ENCODE data around the gene RAD51B. TPM values are rescaled to one million over a fixed set of nuclear protein-coding genes. Genes with fewer than 3 reads are reported as not detected.
A peak's percentile ranks its signal among the peaks of the same experiment; 100 is the strongest.

The RAD51B gene
- polyA plus RNA-seq, 1 donor (not counting 4 experiments of a cell fraction or from before 2014, with no cell fraction given): 13.3 TPM

GRCh38 chr14:68389943-68390342 lies 570.4 kb downstream of the RAD51B start:
- peaks cover 4% of the 10 kb centered on the region for H3K4me1 ChIP-seq (ENCODE audit: control insufficient read depth, extremely low read depth, insufficient read depth, low read length)
- no peaks in the 10 kb centered on the region for H3K27me3 ChIP-seq (ENCODE audit: control insufficient read depth, extremely low read depth, insufficient read depth, low read length)
- dilution Hi-C loops (cut with MboI; ENCODE audit: extremely low pct_ligation_motif_present, low sequenced_read_pairs): no loop called here
- H3K9ac ChIP-seq (ENCODE audit: control insufficient read depth, extremely low read depth, insufficient read depth, low read length): no peak overlapping the region
- no peaks in the 10 kb centered on the region for H3K79me2 ChIP-seq (ENCODE audit: control insufficient read depth, insufficient read depth, low read length)
- DNase-seq (ENCODE audit: low read depth, low spot score): no peak
- H3K4me3 ChIP-seq (ENCODE audit: control insufficient read depth in 2 of 3, extremely low read depth in 1 of 3, insufficient read depth in 2 of 3, low read depth in 1 of 3, low read length in 3 of 3): no peak overlapping the region
- no peak overlapping the region for H3K27ac ChIP-seq (ENCODE audit: control insufficient read depth, insufficient read depth, low read length)
- H3K9me1 ChIP-seq (ENCODE audit: control insufficient read depth, extremely low read depth, insufficient read depth, low read length): no peaks in the 10 kb centered on the region
- TF ChIP-seq CTCF (optimal IDR thresholded peaks at IDR 0.05 in 1 of 3, IDR thresholded peaks at IDR 0.05 in 1 of 3, conservative IDR thresholded peaks at IDR 0.05 in 1 of 3; ENCODE audit: extremely low read depth in 1 of 3, insufficient read depth in 2 of 3, low read length in 3 of 3): no peak
- H4K20me1 ChIP-seq (ENCODE audit: control insufficient read depth, extremely low read depth, insufficient read depth, low read length): no peaks in the 10 kb centered on the region
- no peak overlapping the region for H2AFZ ChIP-seq (ENCODE audit: control insufficient read depth, low read length)
- FAIRE-seq: no peak
- H3K4me2 ChIP-seq (ENCODE audit: control insufficient read depth, extremely low read depth, insufficient read depth, low read depth, low read length): no peak overlapping the region
- H3K9me3 ChIP-seq (ENCODE audit: control insufficient read depth, low read depth, low read length): no peaks in the 10 kb centered on the region
- no peaks in the 10 kb centered on the region for H3K36me3 ChIP-seq (ENCODE audit: control insufficient read depth in 2 of 2, extremely low read depth in 1 of 2, insufficient read depth in 2 of 2, low read length in 2 of 2)

- Histone ChIP-seq H3K4me3 (ENCODE audit: control insufficient read depth in 2 of 3, extremely low read depth in 1 of 3, insufficient read depth in 2 of 3, low read depth in 1 of 3, low read length in 3 of 3) (no peak overlapping the region), H3K4me2 (ENCODE audit: control insufficient read depth, extremely low read depth, insufficient read depth, low read depth, low read length) (no peak overlapping the region), H4K20me1 (ENCODE audit: control insufficient read depth, extremely low read depth, insufficient read depth, low read length) (no peaks in the 10 kb centered on the region), H3K27ac (ENCODE audit: control insufficient read depth, insufficient read depth, low read length) (no peak overlapping the region), H3K9me1 (ENCODE audit: control insufficient read depth, extremely low read depth, insufficient read depth, low read length) (no peaks in the 10 kb centered on the region), H3K79me2 (ENCODE audit: control insufficient read depth, insufficient read depth, low read length) (no peaks in the 10 kb centered on the region), H2AFZ (ENCODE audit: control insufficient read depth, low read length) (no peak overlapping the region), H3K9ac (ENCODE audit: control insufficient read depth, extremely low read depth, insufficient read depth, low read length) (no peak overlapping the region), H3K36me3 (ENCODE audit: control insufficient read depth in 2 of 2, extremely low read depth in 1 of 2, insufficient read depth in 2 of 2, low read length in 2 of 2) (no peaks in the 10 kb centered on the region), H3K27me3 (ENCODE audit: control insufficient read depth, extremely low read depth, insufficient read depth, low read length) (no peaks in the 10 kb centered on the region), H3K9me3 (ENCODE audit: control insufficient read depth, low read depth, low read length) (no peaks in the 10 kb centered on the region), H3K4me1 (ENCODE audit: control insufficient read depth, extremely low read depth, insufficient read depth, low read length) (peaks cover 4% of the 10 kb centered on the region)
- DNase-seq (ENCODE audit: low read depth, low spot score) (no peak), FAIRE-seq (peak; percentile 5)
- TF ChIP-seq EZH2 (IDR thresholded peaks at IDR 0.05; ENCODE audit: low read length) (no peak), CTCF (optimal IDR thresholded peaks at IDR 0.05 in 1 of 3, IDR thresholded peaks at IDR 0.05 in 1 of 3, conservative IDR thresholded peaks at IDR 0.05 in 1 of 3; ENCODE audit: extremely low read depth in 1 of 3, insufficient read depth in 2 of 3, low read length in 3 of 3) (no peak)
- dilution Hi-C loops (cut with MboI; ENCODE audit: extremely low pct_ligation_motif_present, low sequenced_read_pairs): no loop called here
Observed at GRCh38 chr14:68390741-68391140, 571.2 kb downstream of the RAD51B start.

All from keratinocyte (primary cell).